GM12878 (cell line): ENCODE measurements around the gene TDRD7. TPM values are rescaled to one million over a fixed set of nuclear protein-coding genes. Genes with fewer than 3 reads are reported as not detected.

Source experiments
- ATAC-seq: fragments of 200-7000 bp; cut with Tn5 transposase; 3 replicates; pipeline ENCODE4 v1.9.1; 2020; ENCODE audit warnings: mild to moderate bottlenecking, moderate library complexity
- BruUV-seq: library from RNA; stranded (reverse); fragments of 400-500 nt; replicated peaks from 2 replicates; lab custom pipeline; 2021; lab: Mats Ljungman, UMichigan
- CTCF ChIA-PET: fragments of 300-600 bp; sonication (Branson Sonifier 250); formaldehyde crosslinking; extraction: SDS; loops from one replicate; lab custom pipeline; 2021; ENCODE audit warnings: inconsistent platforms; lab: Yijun Ruan, JAX
- POLR2A ChIA-PET: fragments of 350-600 bp; formaldehyde crosslinking; extraction: SDS; loops from one replicate; lab custom pipeline; 2021; ENCODE audit warnings: inconsistent platforms; lab: Charles Lee
- RAD21 ChIA-PET: fragments of 300-600 bp; sonication (Branson Sonifier 250); formaldehyde crosslinking; loops from one replicate; lab custom pipeline; 2023; ENCODE audit warnings: antibody characterized with exemption; ENCODE audit not compliant: unreplicated experiment; lab: Charles Lee
- SMC1A ChIA-PET: fragments of 300-600 bp; sonication (Branson Sonifier 250); formaldehyde crosslinking; loops from one replicate; lab custom pipeline; 2023; ENCODE audit not compliant: unreplicated experiment, uncharacterized antibody; lab: Charles Lee
- DNase-seq: peaks from one replicate; pipeline ENCODE4 v3.0.0-alpha.2; 2011; ENCODE audit warnings: low read depth, low spot score
- FAIRE-seq: peaks from 3 replicates; lab custom pipeline; 2011; peaks lifted over from hg19 to GRCh38; lab: Jason Lieb, UNC
- H2AFZ ChIP-seq: 2 replicates; pipeline ENCODE4 v1.6.0; 2011; ENCODE audit warnings: low read depth, low read length, control low read depth; ENCODE audit not compliant: control insufficient read depth
- H3K27ac ChIP-seq: 2 replicates; pipeline ENCODE4 v1.5.1; 2011; ENCODE audit warnings: control low read depth; ENCODE audit not compliant: control insufficient read depth, insufficient read depth
- H3K27me3 ChIP-seq, 2 experiments: replicated peaks in 1 of 2; 2 replicates each; pipeline versions ENCODE4 v1.6.0 to v1.6.1; 2011; ENCODE audit warnings: low read length in 1 of 2; ENCODE audit not compliant: control insufficient read depth in 2 of 2, insufficient read depth in 2 of 2
- H3K36me3 ChIP-seq, 2 experiments: 2 replicates each; pipeline ENCODE4 v1.5.1; 2011; ENCODE audit warnings: low read length in 1 of 2; ENCODE audit not compliant: control insufficient read depth in 2 of 2, insufficient read depth in 2 of 2
- H3K4me1 ChIP-seq: 2 replicates; pipeline ENCODE4 v1.6.1; 2011; ENCODE audit warnings: mild to moderate bottlenecking, low read length, moderate library complexity, mixed read lengths; ENCODE audit not compliant: control insufficient read depth, insufficient read depth
- H3K4me2 ChIP-seq: 2 replicates; pipeline ENCODE4 v1.6.0; 2011; ENCODE audit warnings: control low read depth; ENCODE audit not compliant: control insufficient read depth, insufficient read depth
- H3K4me3 ChIP-seq: fragments of 200-600 bp; sonication (generic); 2 replicates; pipeline ENCODE4 v1.5.1; 2016
- H3K79me2 ChIP-seq: 2 replicates; pipeline ENCODE4 v1.6.0; 2011; ENCODE audit warnings: low read length; ENCODE audit not compliant: control insufficient read depth, insufficient read depth
- H3K9ac ChIP-seq: 2 replicates; pipeline ENCODE4 v1.8.0; 2011; ENCODE audit warnings: low read length, control low read depth, mixed read lengths; ENCODE audit not compliant: control insufficient read depth, insufficient read depth
- H3K9me3 ChIP-seq: replicated peaks from 3 replicates; pipeline ENCODE4 v1.5.1; 2011; ENCODE audit warnings: mild to moderate bottlenecking, low read length; ENCODE audit not compliant: control insufficient read depth, insufficient read depth
- H4K20me1 ChIP-seq: 2 replicates; pipeline ENCODE4 v1.6.0; 2011; ENCODE audit not compliant: control insufficient read depth, insufficient read depth
- ATF7 ChIP-seq: fragments of 450-650 bp; IDR thresholded peaks from 2 replicates; pipeline ENCODE4 v1.6.1; 2016; ENCODE audit warnings: low read depth, mild to moderate bottlenecking
- BACH1 ChIP-seq: fragments of 450-650 bp; IDR thresholded peaks from 2 replicates; pipeline ENCODE4 v1.6.1; 2017; ENCODE audit warnings: mild to moderate bottlenecking, borderline replicate concordance
- FOS ChIP-seq: IDR thresholded peaks from 3 replicates; pipeline ENCODE4 v1.6.1; 2011; ENCODE audit warnings: borderline replicate concordance; ENCODE audit not compliant: insufficient read length; ENCODE audit errors: extremely low read depth
- MTA2 ChIP-seq: fragments of 450-650 bp; IDR thresholded peaks from 2 replicates; pipeline ENCODE4 v1.6.1; 2016; ENCODE audit warnings: low read depth, mild to moderate bottlenecking, moderate library complexity
- MXI1 ChIP-seq: fragments of 150-350 bp; IDR thresholded peaks from 2 replicates; pipeline ENCODE4 v1.6.1; 2011; ENCODE audit warnings: low read depth, mild to moderate bottlenecking, inconsistent platforms, low read length, improper control_type of control experiment
- NR2C2 ChIP-seq: IDR thresholded peaks from 2 replicates; pipeline ENCODE4 v1.6.1; 2011; ENCODE audit warnings: borderline replicate concordance, low read depth; ENCODE audit not compliant: control insufficient read depth, insufficient read length
- POU2F2 ChIP-seq: IDR thresholded peaks from 3 replicates; pipeline ENCODE4 v1.6.1; 2011; ENCODE audit warnings: low read depth, mild to moderate bottlenecking, low read length, borderline replicate concordance
- RAD51 ChIP-seq: fragments of 450-650 bp; IDR thresholded peaks from 2 replicates; pipeline ENCODE4 v1.6.1; 2016; ENCODE audit warnings: moderate library complexity, mild to moderate bottlenecking, inconsistent platforms
- RFX5 ChIP-seq: IDR thresholded peaks from 2 replicates; pipeline ENCODE4 v1.6.1; 2011; ENCODE audit warnings: low read depth, low read length, improper control_type of control experiment
- SIN3A ChIP-seq: IDR thresholded peaks from 2 replicates; pipeline ENCODE4 v1.6.1; 2012; ENCODE audit warnings: low read depth, low read length, improper control_type of control experiment
- WGBS: methylation state at CpG from one replicate; pipeline ENCODE4 v1.1.6; 2016; ENCODE audit warnings: low lambda C conversion rate; ENCODE audit not compliant: insufficient replicate concordance, insufficient coverage; ENCODE audit errors: missing lambda C conversion rate; 5-methylcytosine and 5-hydroxymethylcytosine counted together
- in situ Hi-C: fragments of 300-500 bp; cut with MboI; formaldehyde crosslinking; loops from 9 replicates; pipeline ENCODE4 v1.14.3; 2018; ENCODE audit warnings: mixed read lengths
- intact Hi-C: fragments of 100-400 bp; cut with micrococcal nuclease; formaldehyde crosslinking; loops from one replicate; pipeline ENCODE4 v1.14.2; 2022; ENCODE audit not compliant: unreplicated experiment
- polyA plus RNA-seq, 11 experiments: library from polyadenylated mRNA; depleted of rRNA in 4 of 11; unstranded in 6 of 11; stranded (reverse) in 5 of 11; fragments of >200 nt; fragmentation: Nextera tagmentation in 4 of 11; fragmentation: Illumina TruSeq in 1 of 11; extraction: Ambion mirVana in 4 of 11; extraction: Trizol in 1 of 11; gene quantifications; 1 replicate in 1 of 11; 2 replicates in 10 of 11; pipeline versions ENCODE4 v1.2.1 to v1.2.3, GENCODE V29; 2011 to 2016; ENCODE audit warnings: inconsistent platforms in 2 of 11, missing spikeins in 2 of 11, low read depth in 1 of 11
- total RNA-seq, 4 experiments: library from RNA; depleted of rRNA in 3 of 4; stranded (reverse); fragments of >200 nt in 3 of 4; fragmentation: Illumina TruSeq in 1 of 4; extraction: Trizol in 1 of 4; gene quantifications; 2 replicates each; pipeline versions ENCODE4 v1.2.1 to v1.2.3, GENCODE V29; 2013 to 2021
- TF ChIP-seq, protein P1 (sequence below): fragments of 450-650 bp; IDR thresholded peaks from 2 replicates; pipeline ENCODE4 v1.6.1; 2017; ENCODE audit warnings: borderline replicate concordance
- TF ChIP-seq, protein P2 (sequence below): fragments of 450-650 bp; formaldehyde crosslinking; IDR thresholded peaks from 2 replicates; pipeline ENCODE4 v1.4.0; 2020; ENCODE audit warnings: mild to moderate bottlenecking, moderate library complexity

Gene TDRD7
- total and polyA plus RNA-seq, 10 of the 15 experiments (the other 5 are each of a cell fraction or from before 2014, with no cell fraction given) = 5.7 to 26.4 (median 16.2) TPM

DNA sequence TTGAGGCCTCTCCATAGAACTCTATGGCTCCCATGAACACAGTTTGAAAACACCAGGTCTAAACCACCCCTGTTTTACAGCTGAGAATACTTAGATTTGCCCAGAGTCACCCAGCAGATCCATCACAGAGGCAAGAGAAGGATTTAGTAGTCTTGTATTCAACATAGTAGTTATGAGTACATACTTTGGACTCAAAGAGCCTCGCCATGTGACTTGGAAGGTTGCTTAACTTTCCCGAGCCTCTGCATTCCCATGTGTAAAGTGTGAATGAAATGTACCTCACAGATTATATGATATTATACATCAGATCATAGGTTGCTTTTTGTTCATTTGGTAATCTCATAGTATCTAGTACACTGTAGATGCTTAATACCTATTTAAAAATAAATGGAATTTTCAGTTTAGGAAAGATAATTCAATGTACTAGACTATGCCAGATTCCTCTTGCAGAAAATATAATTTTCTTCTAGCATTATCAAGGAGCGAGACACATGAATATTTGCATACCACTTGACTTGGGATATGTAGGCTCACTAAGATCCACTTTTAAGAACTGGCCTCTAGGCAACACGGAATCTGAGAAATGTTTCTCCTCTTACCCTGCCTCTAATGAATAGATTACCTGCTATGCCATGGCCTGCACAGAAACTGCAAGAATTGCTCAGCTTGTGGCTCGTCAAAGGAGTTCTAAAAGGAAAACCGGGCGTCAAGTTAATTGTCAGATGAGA is 18.6 kb downstream of the TDRD7 start:
- no peaks in the 10 kb centered on the region for H4K20me1 ChIP-seq
- no peak for FAIRE-seq
- no peak overlapping the region for H2AFZ ChIP-seq
- ChIA-PET CTCF (interaction anchor here (1.4 to 1.6 kb wide), 3 partner anchors 39 to 185 kb away, joined by 4 to 7 read pairs (median 5); no protein-coding TSS in a partner anchor), RAD21 (interaction anchor here (1.6 kb wide), 1 partner anchor 72 kb away, joined by 3 read pairs; no protein-coding TSS in a partner anchor)
- H3K27me3 ChIP-seq = no peaks in the 10 kb centered on the region
- no peak overlapping the region for H3K27ac ChIP-seq
- H3K9ac ChIP-seq = no peak overlapping the region
- no peak for ATAC-seq
- no peak overlapping the region for H3K4me2 ChIP-seq
- 97% methylated on average over 7 of the region's 7 CpGs for WGBS
- no TSS peak for BruUV-seq
- H3K9me3 ChIP-seq = no peaks in the 10 kb centered on the region
- peaks cover 3 to 5% of the 10 kb centered on the region in 2 experiments; a peak in 2 of 4 replicates for H3K36me3 ChIP-seq
- no peaks in the 10 kb centered on the region; the same call in 1 of the 2 replicates for H3K79me2 ChIP-seq
- no peak for DNase-seq
- intact Hi-C loops = no loop called here
- TF ChIP-seq MTA2 = no peak
- no peak for TF ChIP-seq BACH1
- no peak for TF ChIP-seq ATF7
- TF ChIP-seq MXI1 = no peak
- TF ChIP-seq RFX5 = no peak
- TF ChIP-seq FOS = no peak
- TF ChIP-seq NR2C2 = no peak
- TF ChIP-seq, protein P1, sequence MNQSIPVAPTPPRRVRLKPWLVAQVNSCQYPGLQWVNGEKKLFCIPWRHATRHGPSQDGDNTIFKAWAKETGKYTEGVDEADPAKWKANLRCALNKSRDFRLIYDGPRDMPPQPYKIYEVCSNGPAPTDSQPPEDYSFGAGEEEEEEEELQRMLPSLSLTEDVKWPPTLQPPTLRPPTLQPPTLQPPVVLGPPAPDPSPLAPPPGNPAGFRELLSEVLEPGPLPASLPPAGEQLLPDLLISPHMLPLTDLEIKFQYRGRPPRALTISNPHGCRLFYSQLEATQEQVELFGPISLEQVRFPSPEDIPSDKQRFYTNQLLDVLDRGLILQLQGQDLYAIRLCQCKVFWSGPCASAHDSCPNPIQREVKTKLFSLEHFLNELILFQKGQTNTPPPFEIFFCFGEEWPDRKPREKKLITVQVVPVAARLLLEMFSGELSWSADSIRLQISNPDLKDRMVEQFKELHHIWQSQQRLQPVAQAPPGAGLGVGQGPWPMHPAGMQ = no peak
- TF ChIP-seq POU2F2 = no peak
- no peak for TF ChIP-seq RAD51
- TF ChIP-seq, protein P2, sequence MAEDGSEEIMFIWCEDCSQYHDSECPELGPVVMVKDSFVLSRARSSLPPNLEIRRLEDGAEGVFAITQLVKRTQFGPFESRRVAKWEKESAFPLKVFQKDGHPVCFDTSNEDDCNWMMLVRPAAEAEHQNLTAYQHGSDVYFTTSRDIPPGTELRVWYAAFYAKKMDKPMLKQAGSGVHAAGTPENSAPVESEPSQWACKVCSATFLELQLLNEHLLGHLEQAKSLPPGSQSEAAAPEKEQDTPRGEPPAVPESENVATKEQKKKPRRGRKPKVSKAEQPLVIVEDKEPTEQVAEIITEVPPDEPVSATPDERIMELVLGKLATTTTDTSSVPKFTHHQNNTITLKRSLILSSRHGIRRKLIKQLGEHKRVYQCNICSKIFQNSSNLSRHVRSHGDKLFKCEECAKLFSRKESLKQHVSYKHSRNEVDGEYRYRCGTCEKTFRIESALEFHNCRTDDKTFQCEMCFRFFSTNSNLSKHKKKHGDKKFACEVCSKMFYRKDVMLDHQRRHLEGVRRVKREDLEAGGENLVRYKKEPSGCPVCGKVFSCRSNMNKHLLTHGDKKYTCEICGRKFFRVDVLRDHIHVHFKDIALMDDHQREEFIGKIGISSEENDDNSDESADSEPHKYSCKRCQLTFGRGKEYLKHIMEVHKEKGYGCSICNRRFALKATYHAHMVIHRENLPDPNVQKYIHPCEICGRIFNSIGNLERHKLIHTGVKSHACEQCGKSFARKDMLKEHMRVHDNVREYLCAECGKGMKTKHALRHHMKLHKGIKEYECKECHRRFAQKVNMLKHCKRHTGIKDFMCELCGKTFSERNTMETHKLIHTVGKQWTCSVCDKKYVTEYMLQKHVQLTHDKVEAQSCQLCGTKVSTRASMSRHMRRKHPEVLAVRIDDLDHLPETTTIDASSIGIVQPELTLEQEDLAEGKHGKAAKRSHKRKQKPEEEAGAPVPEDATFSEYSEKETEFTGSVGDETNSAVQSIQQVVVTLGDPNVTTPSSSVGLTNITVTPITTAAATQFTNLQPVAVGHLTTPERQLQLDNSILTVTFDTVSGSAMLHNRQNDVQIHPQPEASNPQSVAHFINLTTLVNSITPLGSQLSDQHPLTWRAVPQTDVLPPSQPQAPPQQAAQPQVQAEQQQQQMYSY = no peak
- no peak for TF ChIP-seq SIN3A
- TF ChIP-seq, all 136 proteins: peak for 0
- ChIA-PET POLR2A (interaction anchor here (0.9 kb wide), 1 partner anchor 11 kb away, joined by 3 read pairs; no protein-coding TSS in a partner anchor), SMC1A (interaction anchor here (0.7 to 1.3 kb wide), 6 partner anchors 23 to 210 kb away, joined by 3 read pairs; no protein-coding TSS in a partner anchor)
- Histone ChIP-seq H3K4me1 (0 out of 2 replicates have a peak, but pooled peaks cover 5% of the 10 kb centered on the region), H3K4me3 (no peak overlapping the region)
- in situ Hi-C loops = no loop called here
